CD4-positive, CD25-positive, alpha-beta regulatory T cell (primary cell): ENCODE results near the gene HYDIN. TPM values are rescaled to one million over a fixed set of nuclear protein-coding genes. Genes with fewer than 3 reads are reported as not detected.
"Not testable (repeated sequence)": the region's sequence is repeated elsewhere in the genome, so short reads cannot be mapped to it uniquely, and the experiment has no call there.

Experiments
- ATAC-seq, 2 donors: fragments of 150-1000 bp; cut with Tn5 transposase; one replicate each; pipeline ENCODE4 v1.10.0; 2021; ENCODE audit warnings: low read depth in 2 of 2, moderate number of reproducible peaks in 2 of 2, moderate library complexity in 1 of 2
- DNase-seq, 3 donors: peaks; one replicate each; pipeline versions ENCODE4 v3.0.0 to v3.0.0-alpha.2; 2012 to 2022; ENCODE audit warnings: mixed read lengths in 1 of 3
- H3K27ac ChIP-seq: one replicate; pipeline ENCODE4 v1.7.0; 2013; ENCODE audit warnings: mild to moderate bottlenecking, low read length; ENCODE audit not compliant: insufficient read depth, poor library complexity, severe bottlenecking
- H3K27me3 ChIP-seq: one replicate; pipeline ENCODE4 v1.7.0; 2013; ENCODE audit warnings: low read length; ENCODE audit not compliant: control insufficient read depth, insufficient read depth
- H3K36me3 ChIP-seq: one replicate; pipeline ENCODE4 v1.7.0; 2013; ENCODE audit warnings: mild to moderate bottlenecking, low read length, moderate library complexity; ENCODE audit not compliant: control insufficient read depth, insufficient read depth
- H3K4me1 ChIP-seq: 2 replicates; pipeline ENCODE4 v1.7.0; 2013; ENCODE audit warnings: mild to moderate bottlenecking, low read length; ENCODE audit not compliant: insufficient read depth, control insufficient read depth, poor library complexity, severe bottlenecking
- H3K4me3 ChIP-seq: one replicate; pipeline ENCODE4 v1.7.0; 2013; ENCODE audit warnings: low read depth, mild to moderate bottlenecking, low read length, moderate library complexity
- H3K9me3 ChIP-seq, 2 experiments: 1 replicate in 1 of 2; 2 replicates in 1 of 2; pipeline ENCODE4 v1.7.0; 2013; ENCODE audit warnings: low read length in 2 of 2, mild to moderate bottlenecking in 1 of 2, moderate library complexity in 1 of 2; ENCODE audit not compliant: control insufficient read depth in 2 of 2
- H3K27ac Mint-ChIP-seq, 3 donors: one replicate each; pipeline ENCODE4 v1.8.0; 2020 to 2022; ENCODE audit warnings: mild to moderate bottlenecking in 3 of 3, mixed read lengths in 3 of 3, moderate library complexity in 2 of 3
- H3K27me3 Mint-ChIP-seq: one replicate; pipeline ENCODE4 v1.8.0; 2022; ENCODE audit warnings: mild to moderate bottlenecking, mixed read lengths
- H3K36me3 Mint-ChIP-seq: one replicate; pipeline ENCODE4 v1.8.0; 2020; ENCODE audit warnings: mixed read lengths
- H3K4me1 Mint-ChIP-seq, 4 donors: one replicate each; pipeline ENCODE4 v1.8.0; 2020 to 2022; ENCODE audit warnings: mixed read lengths in 4 of 4, mild to moderate bottlenecking in 1 of 4
- H3K4me3 Mint-ChIP-seq, 4 donors: one replicate each; pipeline ENCODE4 v1.8.0; 2020 to 2022; ENCODE audit warnings: mild to moderate bottlenecking in 4 of 4, mixed read lengths in 4 of 4, moderate library complexity in 3 of 4
- H3K9me3 Mint-ChIP-seq, 7 donors: one replicate each; pipeline ENCODE4 v1.8.0; 2020 to 2022; ENCODE audit warnings: mixed read lengths in 7 of 7, mild to moderate bottlenecking in 3 of 7, moderate library complexity in 2 of 7
- polyA plus RNA-seq, 4 donors: library from polyadenylated mRNA; unstranded; fragments of 300-500 nt; fragmentation: Illumina TruSeq; gene quantifications; one replicate each; pipeline ENCODE4 v1.2.3, GENCODE V29; 2021
- total RNA-seq: library from RNA; stranded (reverse); gene quantifications from one replicate; pipeline ENCODE4 v1.2.3, GENCODE V29; 2022

Gene HYDIN
- total and polyA plus RNA-seq, 5 donors from 2014 or later = not detected

GRCh38 chr16:70960169-70960568, 270.4 kb downstream of the HYDIN start:
- H3K27me3 ChIP-seq, H3K9me3 ChIP-seq, H3K27ac ChIP-seq, H3K36me3 Mint-ChIP-seq, H3K4me3 Mint-ChIP-seq, H3K27ac Mint-ChIP-seq, H3K36me3 ChIP-seq, H3K27me3 Mint-ChIP-seq, H3K4me1 ChIP-seq, DNase-seq, ATAC-seq, H3K9me3 Mint-ChIP-seq, H3K4me3 ChIP-seq, H3K4me1 Mint-ChIP-seq: not testable (repeated sequence)

GRCh38 chr16:70954922-70955321, 275.6 kb downstream of the HYDIN start:
- not testable (repeated sequence) for H3K27me3 ChIP-seq, H3K4me3 ChIP-seq, DNase-seq, H3K4me1 ChIP-seq, H3K4me3 Mint-ChIP-seq, H3K9me3 ChIP-seq, H3K9me3 Mint-ChIP-seq, H3K27ac Mint-ChIP-seq, H3K27me3 Mint-ChIP-seq, H3K4me1 Mint-ChIP-seq, ATAC-seq, H3K36me3 ChIP-seq, H3K27ac ChIP-seq, H3K36me3 Mint-ChIP-seq

- not testable (repeated sequence) for H3K4me3 ChIP-seq, DNase-seq, H3K4me1 ChIP-seq, H3K9me3 ChIP-seq, H3K4me3 Mint-ChIP-seq, H3K36me3 ChIP-seq, ATAC-seq, H3K9me3 Mint-ChIP-seq, H3K27me3 Mint-ChIP-seq, H3K4me1 Mint-ChIP-seq, H3K36me3 Mint-ChIP-seq, H3K27ac ChIP-seq, H3K27me3 ChIP-seq, H3K27ac Mint-ChIP-seq
Observed at GRCh38 chr16:70953824-70954223, 276.7 kb downstream of the HYDIN start.

- not testable (repeated sequence) for H3K27me3 Mint-ChIP-seq, H3K9me3 Mint-ChIP-seq, H3K36me3 ChIP-seq, H3K27ac ChIP-seq, H3K4me3 ChIP-seq, H3K9me3 ChIP-seq, H3K36me3 Mint-ChIP-seq, H3K4me3 Mint-ChIP-seq, ATAC-seq, H3K27me3 ChIP-seq, H3K4me1 Mint-ChIP-seq, H3K4me1 ChIP-seq, DNase-seq, H3K27ac Mint-ChIP-seq
Observed at GRCh38 chr16:70943551-70943950, 287.0 kb downstream of the HYDIN start.

- H3K36me3 ChIP-seq, H3K27me3 ChIP-seq, H3K36me3 Mint-ChIP-seq, H3K9me3 ChIP-seq, H3K27ac ChIP-seq, H3K4me3 Mint-ChIP-seq, H3K27me3 Mint-ChIP-seq, DNase-seq, H3K27ac Mint-ChIP-seq, H3K4me1 ChIP-seq, ATAC-seq, H3K4me3 ChIP-seq, H3K9me3 Mint-ChIP-seq, H3K4me1 Mint-ChIP-seq: not testable (repeated sequence)
Observed at GRCh38 chr16:70939690-70940359, 290.7 kb downstream of the HYDIN start.

GRCh38 chr16:70936781-70937525, 293.6 kb downstream of the HYDIN start:
- H3K4me1 Mint-ChIP-seq, H3K9me3 ChIP-seq, H3K27me3 ChIP-seq, H3K27ac Mint-ChIP-seq, DNase-seq, H3K4me3 Mint-ChIP-seq, H3K36me3 Mint-ChIP-seq, H3K4me1 ChIP-seq, H3K4me3 ChIP-seq, ATAC-seq, H3K27me3 Mint-ChIP-seq, H3K27ac ChIP-seq, H3K9me3 Mint-ChIP-seq, H3K36me3 ChIP-seq: not testable (repeated sequence)

GRCh38 chr16:70935325-70935724, 295.2 kb downstream of the HYDIN start:
- not testable (repeated sequence) for H3K27me3 ChIP-seq, H3K4me1 ChIP-seq, H3K9me3 ChIP-seq, H3K27me3 Mint-ChIP-seq, H3K4me1 Mint-ChIP-seq, H3K4me3 ChIP-seq, H3K9me3 Mint-ChIP-seq, H3K27ac ChIP-seq, H3K36me3 Mint-ChIP-seq, H3K27ac Mint-ChIP-seq, H3K4me3 Mint-ChIP-seq, H3K36me3 ChIP-seq, ATAC-seq, DNase-seq

GRCh38 chr16:70933746-70934145, 296.8 kb downstream of the HYDIN start:
- not testable (repeated sequence) for H3K4me1 Mint-ChIP-seq, ATAC-seq, H3K4me1 ChIP-seq, H3K4me3 Mint-ChIP-seq, H3K36me3 ChIP-seq, H3K4me3 ChIP-seq, H3K27ac ChIP-seq, H3K9me3 Mint-ChIP-seq, H3K36me3 Mint-ChIP-seq, DNase-seq, H3K9me3 ChIP-seq, H3K27ac Mint-ChIP-seq, H3K27me3 Mint-ChIP-seq, H3K27me3 ChIP-seq
